Measurements from ENCODE around the gene GRM3.
"Not testable (repeated sequence)": the region's sequence is repeated elsewhere in the genome, so short reads cannot be mapped to it uniquely, and the experiment has no call there.

The GRM3 gene

GRCh38 chr7:86643561-86644281, at the start of gene GRM3:
GRM3 (plus strand) TSS chr7:86643909; CDS start chr7:86765146, 121,237 bp downstream.
- no peak for FAIRE-seq

GRCh38 chr7:86598311-86598710, 45.4 kb upstream of the GRM3 start:
- FAIRE-seq: no peak

GRCh38 chr7:86598721-86599120, 45.0 kb upstream of the GRM3 start:
- no peak for FAIRE-seq

GRCh38 chr7:86600506-86601290, 43.0 kb upstream of the GRM3 start:
- no peak for FAIRE-seq

GRCh38 chr7:86615711-86616110, 28.0 kb upstream of the GRM3 start:
- FAIRE-seq: not testable (repeated sequence)

GRCh38 chr7:86644282-86645224, 844 bp downstream of the GRM3 start:
- FAIRE-seq: no peak

GRCh38 chr7:86645225-86645608, 1.5 kb downstream of the GRM3 start:
- FAIRE-seq: no peak

GRCh38 chr7:86645676-86646276, 2.1 kb downstream of the GRM3 start:
- no peak for FAIRE-seq

- no peak for FAIRE-seq
Measured at GRCh38 chr7:86647385-86648094, 3.8 kb downstream of the GRM3 start.

- no peak for FAIRE-seq
Measured at GRCh38 chr7:86648169-86648568, 4.5 kb downstream of the GRM3 start.

- FAIRE-seq: no peak
Measured at GRCh38 chr7:86653919-86654659, 10.4 kb downstream of the GRM3 start.

GRCh38 chr7:86657948-86658347, 14.2 kb downstream of the GRM3 start:
- FAIRE-seq: no peak

GRCh38 chr7:86660950-86661462, 17.3 kb downstream of the GRM3 start:
- FAIRE-seq: no peak

GRCh38 chr7:86664486-86664885, 20.8 kb downstream of the GRM3 start:
- FAIRE-seq: no peak

GRCh38 chr7:86664991-86665390, 21.3 kb downstream of the GRM3 start:
- no peak for FAIRE-seq

- FAIRE-seq: no peak
Measured at GRCh38 chr7:86665669-86666068, 22.0 kb downstream of the GRM3 start.

- no peak for FAIRE-seq
Measured at GRCh38 chr7:86667732-86668131, 24.0 kb downstream of the GRM3 start.

GRCh38 chr7:86668315-86668714, 24.6 kb downstream of the GRM3 start:
- FAIRE-seq: no peak

GRCh38 chr7:86687831-86688230, 44.1 kb downstream of the GRM3 start:
- no peak for FAIRE-seq

- no peak for FAIRE-seq
Measured at GRCh38 chr7:86689363-86689762, 45.7 kb downstream of the GRM3 start.

GRCh38 chr7:86692755-86693154, 49.0 kb downstream of the GRM3 start:
- no peak for FAIRE-seq

Data from TTC549 (cell line).